Effector memory CD8-positive, alpha-beta T cell (primary cell): ENCODE results near the gene C19orf53.
A peak's percentile ranks its signal among the peaks of the same experiment; 100 is the strongest.
"Not testable (repeated sequence)": the region's sequence is repeated elsewhere in the genome, so short reads cannot be mapped to it uniquely, and the experiment has no call there.

Experiments used
- ATAC-seq: fragments of 150-1000 bp; cut with Tn5 transposase; replicated peaks from 2 replicates; pipeline ENCODE4 v1.10.0; 2021; ENCODE audit warnings: mild to moderate bottlenecking, moderate library complexity
- DNase-seq, 3 experiments: peaks; one replicate each; pipeline ENCODE4 v3.0.0; 2021
- H3K27ac Mint-ChIP-seq, 2 donors: one replicate each; pipeline ENCODE4 v1.8.0; 2022; ENCODE audit warnings: mild to moderate bottlenecking in 2 of 2, mixed read lengths in 2 of 2, moderate library complexity in 2 of 2
- H3K27me3 Mint-ChIP-seq, 2 donors: one replicate each; pipeline ENCODE4 v1.8.0; 2022; ENCODE audit warnings: mixed read lengths in 2 of 2
- H3K36me3 Mint-ChIP-seq: one replicate; pipeline ENCODE4 v1.8.0; 2022; ENCODE audit warnings: mild to moderate bottlenecking, moderate library complexity, mixed read lengths; ENCODE audit not compliant: insufficient read depth
- H3K4me1 Mint-ChIP-seq, 2 donors: one replicate each; pipeline ENCODE4 v1.8.0; 2022; ENCODE audit warnings: low read depth in 2 of 2, mixed read lengths in 2 of 2
- H3K4me3 Mint-ChIP-seq, 2 donors: one replicate each; pipeline ENCODE4 v1.8.0; 2022; ENCODE audit warnings: mild to moderate bottlenecking in 2 of 2, mixed read lengths in 2 of 2, moderate library complexity in 2 of 2
- H3K9me3 Mint-ChIP-seq, 2 donors: one replicate each; pipeline ENCODE4 v1.8.0; 2022; ENCODE audit warnings: mixed read lengths in 2 of 2

Gene C19orf53

DNA sequence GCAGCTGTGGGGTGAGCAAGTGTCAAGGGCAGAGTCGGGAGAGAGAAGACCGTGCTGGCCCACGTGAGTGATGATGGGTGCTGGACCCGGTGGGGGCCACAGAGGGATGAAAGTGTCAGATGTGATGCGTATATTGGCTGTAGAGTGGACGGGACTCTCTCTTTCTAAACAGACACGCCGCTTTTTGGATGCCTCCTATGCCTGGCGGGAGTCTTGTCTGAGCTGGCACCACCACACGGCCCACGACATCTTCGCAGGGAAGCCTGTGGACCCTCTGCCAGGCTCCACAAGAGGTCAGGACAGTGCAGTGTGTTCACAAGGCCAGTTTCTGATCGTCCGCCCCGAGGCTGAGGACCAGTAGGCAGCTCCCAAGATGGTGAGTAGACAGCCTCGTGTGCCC, 22.8 kb upstream of the C19orf53 start:
- DNase-seq = no peak
- H3K36me3 Mint-ChIP-seq = peaks cover 56% of the 10 kb centered on the region

GRCh38 chr19:13753622-13754021, 20.6 kb upstream of the C19orf53 start:
- ATAC-seq, H3K27me3 Mint-ChIP-seq, H3K27ac Mint-ChIP-seq, H3K9me3 Mint-ChIP-seq, H3K4me3 Mint-ChIP-seq, DNase-seq: not testable (repeated sequence)
- Mint-ChIP-seq H3K4me1 (peaks cover 12 to 19% of the 10 kb centered on the region in 2 donors), H3K36me3 (peaks cover 60% of the 10 kb centered on the region)

More for the DNA sequence above, 22.8 kb upstream of the C19orf53 start:
- Mint-ChIP-seq H3K9me3 (no peaks in the 10 kb centered on the region), H3K27ac (peak overlapping the region in 1 of 2 donors; percentile 86), H3K4me1 (peaks cover 22 to 23% of the 10 kb centered on the region in 2 donors), H3K27me3 (no peaks in the 10 kb centered on the region), H3K4me3 (peak overlapping the region in 1 of 2 donors; percentile 26)
- ATAC-seq = no peak

- Mint-ChIP-seq H3K36me3 (peaks cover 78% of the 10 kb centered on the region), H3K4me3 (no peak overlapping the region), H3K27ac (peak overlapping the region in 1 of 2 donors; percentile 41), H3K9me3 (no peaks in the 10 kb centered on the region), H3K4me1 (peaks cover 0 to 4% of the 10 kb centered on the region in 2 donors), H3K27me3 (no peaks in the 10 kb centered on the region)
- no peak for DNase-seq
- ATAC-seq = no peak
Measured at GRCh38 chr19:13756210-13756609, 18.0 kb upstream of the C19orf53 start.

- no peaks in the 10 kb centered on the region for H3K9me3 Mint-ChIP-seq
- no peaks in the 10 kb centered on the region for H3K27me3 Mint-ChIP-seq
- H3K27ac Mint-ChIP-seq = no peak overlapping the region
- H3K36me3 Mint-ChIP-seq = peaks cover 79% of the 10 kb centered on the region
- no peak for ATAC-seq
- peaks cover 3 to 4% of the 10 kb centered on the region in 2 donors for H3K4me1 Mint-ChIP-seq
- no peak overlapping the region for H3K4me3 Mint-ChIP-seq
- DNase-seq = no peak
Measured at GRCh38 chr19:13757805-13758772, 16.2 kb upstream of the C19orf53 start.

DNA sequence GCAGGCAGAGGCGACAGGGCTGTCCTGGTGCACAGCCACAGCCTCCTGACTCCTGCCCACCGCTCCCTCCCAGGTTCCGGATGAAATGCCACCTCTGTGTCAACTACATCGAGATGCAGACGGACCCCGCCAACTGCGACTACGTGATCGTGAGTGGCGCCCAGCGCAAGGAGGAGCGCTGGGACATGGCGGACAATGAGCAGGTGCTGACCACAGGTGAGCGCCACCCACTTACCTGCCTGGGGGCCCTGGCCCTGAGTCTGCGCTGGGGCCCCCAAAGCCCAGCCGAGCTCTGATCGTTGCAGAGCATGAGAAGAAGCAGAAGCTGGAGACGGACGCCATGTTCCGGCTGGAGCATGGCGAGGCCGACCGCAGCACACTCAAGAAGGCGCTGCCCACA, 15.5 kb upstream of the C19orf53 start:
- no peaks in the 10 kb centered on the region for H3K9me3 Mint-ChIP-seq
- H3K27ac Mint-ChIP-seq = no peak overlapping the region
- peaks cover 72% of the 10 kb centered on the region for H3K36me3 Mint-ChIP-seq
- H3K27me3 Mint-ChIP-seq = no peaks in the 10 kb centered on the region
- no peak for DNase-seq
- H3K4me1 Mint-ChIP-seq = peaks cover 4 to 5% of the 10 kb centered on the region in 2 donors
- no peak for ATAC-seq
- no peak overlapping the region for H3K4me3 Mint-ChIP-seq

DNA sequence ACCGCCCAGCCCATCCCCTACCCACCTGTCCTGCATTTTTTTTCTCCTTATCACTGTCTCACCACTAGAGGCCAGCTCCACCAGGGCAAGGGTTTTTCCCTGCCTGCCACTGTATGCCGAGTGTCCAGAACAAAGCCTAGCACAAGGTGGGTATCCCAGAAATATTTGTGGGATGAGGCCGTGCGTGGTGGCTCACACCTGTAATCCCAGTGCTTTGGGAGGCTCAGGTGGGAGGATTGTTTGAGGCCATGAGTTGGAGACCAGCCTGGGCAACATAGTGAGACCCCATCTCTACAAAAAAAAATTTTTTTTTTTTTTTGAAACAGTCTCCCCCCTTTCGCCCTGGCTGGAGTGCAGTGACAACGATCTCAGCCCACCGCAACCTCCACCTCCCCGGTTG, 12.8 kb upstream of the C19orf53 start:
- H3K36me3 Mint-ChIP-seq = peaks cover 46% of the 10 kb centered on the region
- peak overlapping the region in 1 of 2 donors; percentile 62 for H3K27ac Mint-ChIP-seq
- H3K4me3 Mint-ChIP-seq = no peak overlapping the region
- peaks cover 10 to 16% of the 10 kb centered on the region in 2 donors for H3K4me1 Mint-ChIP-seq
- DNase-seq (no peak), ATAC-seq (no peak)
- no peaks in the 10 kb centered on the region for H3K9me3 Mint-ChIP-seq
- no peaks in the 10 kb centered on the region for H3K27me3 Mint-ChIP-seq

GRCh38 chr19:13762635-13763235, 11.5 kb upstream of the C19orf53 start:
- H3K27me3 Mint-ChIP-seq = no peaks in the 10 kb centered on the region

GRCh38 chr19:13763265-13763664, 11.0 kb upstream of the C19orf53 start:
- Mint-ChIP-seq H3K27me3 (no peaks in the 10 kb centered on the region), H3K36me3 (peaks cover 42% of the 10 kb centered on the region), H3K4me1 (peaks cover 10 to 13% of the 10 kb centered on the region in 2 donors), H3K9me3 (no peaks in the 10 kb centered on the region), H3K27ac (peak overlapping the region in 1 of 2 donors; percentile 69), H3K4me3 (peak overlapping the region; percentile 54 to 80)
- no peak for DNase-seq
- no peak for ATAC-seq

More at GRCh38 chr19:13762635-13763235, 11.5 kb upstream of the C19orf53 start:
- DNase-seq (no peak), ATAC-seq (no peak)
- Mint-ChIP-seq H3K27ac (no peak overlapping the region), H3K4me3 (no peak overlapping the region), H3K36me3 (peaks cover 41% of the 10 kb centered on the region), H3K9me3 (no peaks in the 10 kb centered on the region), H3K4me1 (peaks cover 10 to 13% of the 10 kb centered on the region in 2 donors)

- peaks cover 10 to 13% of the 10 kb centered on the region in 2 donors for H3K4me1 Mint-ChIP-seq
- DNase-seq (peak; percentile 30 to 53 (median 47)), ATAC-seq (peak; percentile 79)
- no peaks in the 10 kb centered on the region for H3K27me3 Mint-ChIP-seq
- H3K27ac Mint-ChIP-seq = peak within 1 kb of the TSS; percentile 87 to 93
- peak within 1 kb of the TSS; percentile 80 to 84 for H3K4me3 Mint-ChIP-seq
- H3K9me3 Mint-ChIP-seq = no peaks in the 10 kb centered on the region
- H3K36me3 Mint-ChIP-seq = peaks cover 40% of the 10 kb centered on the region
Measured at GRCh38 chr19:13764101-13764807, 10.0 kb upstream of the C19orf53 start, which contains the start of gene MRI1. MRI1 (plus strand) TSS chr19:13764522; CDS start chr19:13764589, 67 bp downstream.

DNA sequence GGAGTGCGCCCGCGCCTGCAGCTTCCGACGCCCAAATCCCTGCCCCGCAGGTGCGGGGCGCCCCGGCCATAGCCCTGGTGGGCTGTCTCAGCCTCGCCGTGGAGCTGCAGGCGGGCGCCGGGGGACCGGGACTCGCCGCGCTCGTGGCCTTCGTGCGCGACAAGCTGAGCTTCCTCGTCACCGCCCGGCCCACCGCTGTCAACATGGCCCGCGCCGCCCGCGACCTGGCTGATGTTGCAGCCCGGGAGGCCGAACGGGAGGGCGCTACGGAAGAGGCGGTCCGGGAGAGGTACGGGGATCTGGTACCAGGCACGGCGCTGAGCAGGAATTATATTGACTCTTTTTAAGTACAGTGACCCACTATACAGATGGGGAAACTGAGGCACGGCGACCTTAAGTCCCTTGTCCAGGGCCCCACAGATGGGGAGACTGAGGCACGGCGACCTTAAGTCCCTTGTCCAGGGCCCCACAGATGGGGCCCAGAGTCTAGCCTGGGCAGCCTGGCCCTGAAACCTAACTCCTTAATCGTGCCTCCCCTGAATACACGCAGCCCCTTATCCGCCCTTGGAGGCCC, 9.3 kb upstream of the C19orf53 start:
- Mint-ChIP-seq H3K27ac (peak overlapping the region; percentile 87 to 93), H3K4me1 (peaks cover 10 to 13% of the 10 kb centered on the region in 2 donors), H3K4me3 (peak overlapping the region; percentile 80 to 84), H3K27me3 (no peaks in the 10 kb centered on the region), H3K36me3 (peaks cover 43% of the 10 kb centered on the region), H3K9me3 (no peaks in the 10 kb centered on the region)
- ATAC-seq (peak; percentile 74), DNase-seq (peak; percentile 18 to 36 (median 32))

GRCh38 chr19:13765395-13766094, 8.7 kb upstream of the C19orf53 start:
- Mint-ChIP-seq H3K4me1 (peaks cover 10 to 13% of the 10 kb centered on the region in 2 donors), H3K4me3 (peak overlapping the region; percentile 80 to 84), H3K9me3 (no peaks in the 10 kb centered on the region), H3K27ac (peak overlapping the region; percentile 87 to 93), H3K36me3 (peaks cover 43% of the 10 kb centered on the region), H3K27me3 (no peaks in the 10 kb centered on the region)
- DNase-seq (no peak), ATAC-seq (no peak)

- Mint-ChIP-seq H3K36me3 (peaks cover 39% of the 10 kb centered on the region), H3K27ac (peak overlapping the region; percentile 87 to 93), H3K27me3 (no peaks in the 10 kb centered on the region), H3K9me3 (no peaks in the 10 kb centered on the region), H3K4me3 (peak overlapping the region; percentile 80 to 84), H3K4me1 (peaks cover 10 to 13% of the 10 kb centered on the region in 2 donors)
- no peak for DNase-seq
- ATAC-seq = no peak
Measured at GRCh38 chr19:13766095-13766481, 8.2 kb upstream of the C19orf53 start.
